ENCODE results near the gene CASQ2.
"Not testable (repeated sequence)": the region's sequence is repeated elsewhere in the genome, so short reads cannot be mapped to it uniquely, and the experiment has no call there.

The CASQ2 gene

GRCh38 chr1:115796036-115796435 lies 27.5 kb upstream of the CASQ2 start:
- DNase-seq (ENCODE audit: low spot score in 2 of 2) (no peak), ATAC-seq (replicated peaks; ENCODE audit: extremely low read depth, poor library complexity, severe bottlenecking) (no peak)
- no peaks in the 10 kb centered on the region for H3K36me3 Mint-ChIP-seq (ENCODE audit: insufficient read depth)
- no peak overlapping the region for H3K4me3 Mint-ChIP-seq
- no peaks in the 10 kb centered on the region for H3K4me1 Mint-ChIP-seq
- H3K27me3 Mint-ChIP-seq: peaks cover 79% of the 10 kb centered on the region
- no peak overlapping the region for H3K27ac Mint-ChIP-seq (ENCODE audit: low read depth)
- H3K9me3 Mint-ChIP-seq: no peaks in the 10 kb centered on the region

- Mint-ChIP-seq H3K4me3 (no peak overlapping the region), H3K27me3 (peaks cover 78% of the 10 kb centered on the region), H3K4me1 (no peaks in the 10 kb centered on the region), H3K9me3 (no peaks in the 10 kb centered on the region), H3K36me3 (ENCODE audit: insufficient read depth) (no peaks in the 10 kb centered on the region), H3K27ac (ENCODE audit: low read depth) (no peak overlapping the region)
- no peak for ATAC-seq (replicated peaks; ENCODE audit: extremely low read depth, poor library complexity, severe bottlenecking)
- DNase-seq (ENCODE audit: low spot score in 2 of 2): no peak
Observed at GRCh38 chr1:115794976-115795639, 26.6 kb upstream of the CASQ2 start.

- Mint-ChIP-seq H3K4me1 (no peaks in the 10 kb centered on the region), H3K9me3 (no peaks in the 10 kb centered on the region), H3K27ac (ENCODE audit: low read depth) (no peak overlapping the region), H3K4me3 (no peak overlapping the region), H3K27me3 (peaks cover 66% of the 10 kb centered on the region), H3K36me3 (ENCODE audit: insufficient read depth) (no peaks in the 10 kb centered on the region)
- no peak for ATAC-seq (replicated peaks; ENCODE audit: extremely low read depth, poor library complexity, severe bottlenecking)
- DNase-seq (ENCODE audit: low spot score in 2 of 2): no peak
Observed at GRCh38 chr1:115793162-115793561, 24.6 kb upstream of the CASQ2 start.

- H3K27ac Mint-ChIP-seq (ENCODE audit: low read depth): no peak overlapping the region
- peaks cover 57% of the 10 kb centered on the region for H3K27me3 Mint-ChIP-seq
- no peaks in the 10 kb centered on the region for H3K4me1 Mint-ChIP-seq
- DNase-seq (ENCODE audit: low spot score in 2 of 2) (no peak), ATAC-seq (replicated peaks; ENCODE audit: extremely low read depth, poor library complexity, severe bottlenecking) (no peak)
- H3K4me3 Mint-ChIP-seq: no peak overlapping the region
- H3K9me3 Mint-ChIP-seq: no peaks in the 10 kb centered on the region
- no peaks in the 10 kb centered on the region for H3K36me3 Mint-ChIP-seq (ENCODE audit: insufficient read depth)
Observed at GRCh38 chr1:115791816-115792215, 23.3 kb upstream of the CASQ2 start.

GRCh38 chr1:115790846-115791245 lies 22.3 kb upstream of the CASQ2 start:
- Mint-ChIP-seq H3K36me3 (ENCODE audit: insufficient read depth) (no peaks in the 10 kb centered on the region), H3K4me1 (no peaks in the 10 kb centered on the region), H3K9me3 (no peaks in the 10 kb centered on the region), H3K27me3 (peaks cover 52% of the 10 kb centered on the region), H3K27ac (ENCODE audit: low read depth) (no peak overlapping the region), H3K4me3 (no peak overlapping the region)
- ATAC-seq (replicated peaks; ENCODE audit: extremely low read depth, poor library complexity, severe bottlenecking): no peak
- no peak for DNase-seq (ENCODE audit: low spot score in 2 of 2)

- no peak for ATAC-seq (replicated peaks; ENCODE audit: extremely low read depth, poor library complexity, severe bottlenecking)
- Mint-ChIP-seq H3K27me3 (peaks cover 47% of the 10 kb centered on the region), H3K36me3 (ENCODE audit: insufficient read depth) (no peaks in the 10 kb centered on the region), H3K9me3 (no peaks in the 10 kb centered on the region), H3K4me3 (no peak overlapping the region), H3K4me1 (no peaks in the 10 kb centered on the region), H3K27ac (ENCODE audit: low read depth) (no peak overlapping the region)
- no peak for DNase-seq (ENCODE audit: low spot score in 2 of 2)
Observed at GRCh38 chr1:115790356-115790755, 21.8 kb upstream of the CASQ2 start.

GRCh38 chr1:115783311-115783710 lies 14.8 kb upstream of the CASQ2 start:
- Mint-ChIP-seq H3K4me3 (no peak overlapping the region), H3K27ac (ENCODE audit: low read depth) (no peak overlapping the region), H3K9me3 (no peaks in the 10 kb centered on the region), H3K27me3 (peaks cover 54% of the 10 kb centered on the region), H3K4me1 (no peaks in the 10 kb centered on the region), H3K36me3 (ENCODE audit: insufficient read depth) (no peaks in the 10 kb centered on the region)
- no peak for ATAC-seq (replicated peaks; ENCODE audit: extremely low read depth, poor library complexity, severe bottlenecking)
- DNase-seq (ENCODE audit: low spot score in 2 of 2): no peak

- DNase-seq (ENCODE audit: low spot score in 2 of 2): no peak
- Mint-ChIP-seq H3K4me1 (no peaks in the 10 kb centered on the region), H3K9me3 (no peaks in the 10 kb centered on the region), H3K27me3 (peaks cover 57% of the 10 kb centered on the region), H3K36me3 (ENCODE audit: insufficient read depth) (no peaks in the 10 kb centered on the region), H3K27ac (ENCODE audit: low read depth) (no peak overlapping the region), H3K4me3 (no peak overlapping the region)
- no peak for ATAC-seq (replicated peaks; ENCODE audit: extremely low read depth, poor library complexity, severe bottlenecking)
Observed at GRCh38 chr1:115782571-115783281, 14.2 kb upstream of the CASQ2 start.

GRCh38 chr1:115781851-115782250 lies 13.3 kb upstream of the CASQ2 start:
- Mint-ChIP-seq H3K4me3 (no peak overlapping the region), H3K9me3 (no peaks in the 10 kb centered on the region), H3K36me3 (ENCODE audit: insufficient read depth) (no peaks in the 10 kb centered on the region), H3K4me1 (no peaks in the 10 kb centered on the region), H3K27ac (ENCODE audit: low read depth) (no peak overlapping the region), H3K27me3 (peaks cover 63% of the 10 kb centered on the region)
- no peak for DNase-seq (ENCODE audit: low spot score in 2 of 2)
- no peak for ATAC-seq (replicated peaks; ENCODE audit: extremely low read depth, poor library complexity, severe bottlenecking)

GRCh38 chr1:115781343-115781742 lies 12.8 kb upstream of the CASQ2 start:
- DNase-seq (ENCODE audit: low spot score in 2 of 2) (no peak), ATAC-seq (replicated peaks; ENCODE audit: extremely low read depth, poor library complexity, severe bottlenecking) (no peak)
- Mint-ChIP-seq H3K4me3 (no peak overlapping the region), H3K27me3 (peaks cover 63% of the 10 kb centered on the region), H3K4me1 (no peaks in the 10 kb centered on the region), H3K27ac (ENCODE audit: low read depth) (no peak overlapping the region), H3K9me3 (no peaks in the 10 kb centered on the region), H3K36me3 (ENCODE audit: insufficient read depth) (no peaks in the 10 kb centered on the region)

GRCh38 chr1:115780655-115781054 lies 12.1 kb upstream of the CASQ2 start:
- H3K36me3 Mint-ChIP-seq (ENCODE audit: insufficient read depth); H3K4me3 Mint-ChIP-seq; H3K9me3 Mint-ChIP-seq; DNase-seq (ENCODE audit: low spot score in 2 of 2); H3K4me1 Mint-ChIP-seq; ATAC-seq (replicated peaks; ENCODE audit: extremely low read depth, poor library complexity, severe bottlenecking); H3K27ac Mint-ChIP-seq (ENCODE audit: low read depth): not testable (repeated sequence)
- peaks cover 63% of the 10 kb centered on the region for H3K27me3 Mint-ChIP-seq

- H3K9me3 Mint-ChIP-seq; H3K4me1 Mint-ChIP-seq; H3K4me3 Mint-ChIP-seq; ATAC-seq (replicated peaks; ENCODE audit: extremely low read depth, poor library complexity, severe bottlenecking); H3K27ac Mint-ChIP-seq (ENCODE audit: low read depth); DNase-seq (ENCODE audit: low spot score in 2 of 2); H3K36me3 Mint-ChIP-seq (ENCODE audit: insufficient read depth): not testable (repeated sequence)
- peaks cover 69% of the 10 kb centered on the region for H3K27me3 Mint-ChIP-seq
Observed at GRCh38 chr1:115779075-115779474, 10.6 kb upstream of the CASQ2 start.

- DNase-seq (ENCODE audit: low spot score in 2 of 2) (no peak), ATAC-seq (replicated peaks; ENCODE audit: extremely low read depth, poor library complexity, severe bottlenecking) (no peak)
- Mint-ChIP-seq H3K4me1 (no peaks in the 10 kb centered on the region), H3K36me3 (ENCODE audit: insufficient read depth) (no peaks in the 10 kb centered on the region), H3K27me3 (peaks cover 60% of the 10 kb centered on the region), H3K9me3 (no peaks in the 10 kb centered on the region), H3K4me3 (no peak overlapping the region), H3K27ac (ENCODE audit: low read depth) (no peak overlapping the region)
Observed at GRCh38 chr1:115771847-115772457, 3.4 kb upstream of the CASQ2 start.

Data from central memory CD8-positive, alpha-beta T cell (primary cell).